ENCODE results near the gene MAD1L1. TPM values are rescaled to one million over a fixed set of nuclear protein-coding genes. Genes with fewer than 3 reads are reported as not detected.
"Not testable (repeated sequence)": the region's sequence is repeated elsewhere in the genome, so short reads cannot be mapped to it uniquely, and the experiment has no call there.

MAD1L1 gene
- polyA plus RNA-seq, 4 donors: 23.4 to 29.0 (median 25.7) TPM

- no peak for DNase-seq (ENCODE audit: low read depth in 4 of 4, low spot score in 2 of 4)
These were observed 194.8 kb downstream of the MAD1L1 start for GRCh38 chr7:2037808-2038522.

GRCh38 chr7:2037301-2037807, 195.4 kb downstream of the MAD1L1 start:
- no peak for DNase-seq (ENCODE audit: low read depth in 4 of 4, low spot score in 2 of 4)

DNA sequence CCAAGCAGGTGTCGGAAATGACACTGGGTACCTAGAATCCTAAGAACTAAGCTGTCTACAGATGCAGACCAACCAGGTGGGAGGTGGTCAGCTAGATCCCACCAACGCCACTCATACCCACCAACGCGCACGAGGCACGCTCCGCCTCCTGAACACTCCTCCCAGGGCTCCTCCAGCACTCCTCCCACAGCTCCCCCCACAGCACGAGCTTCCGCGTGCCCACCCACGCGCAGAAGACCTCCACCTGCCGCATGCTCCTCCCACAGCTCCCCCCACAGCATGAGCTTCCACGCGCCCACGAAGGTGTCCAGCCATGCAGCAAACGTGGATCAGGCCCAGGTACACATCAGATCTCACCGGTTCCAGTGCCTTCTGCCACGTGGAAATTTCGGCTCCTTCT, 196.0 kb downstream of the MAD1L1 start:
- DNase-seq (ENCODE audit: low read depth in 4 of 4, low spot score in 2 of 4): no peak

DNA sequence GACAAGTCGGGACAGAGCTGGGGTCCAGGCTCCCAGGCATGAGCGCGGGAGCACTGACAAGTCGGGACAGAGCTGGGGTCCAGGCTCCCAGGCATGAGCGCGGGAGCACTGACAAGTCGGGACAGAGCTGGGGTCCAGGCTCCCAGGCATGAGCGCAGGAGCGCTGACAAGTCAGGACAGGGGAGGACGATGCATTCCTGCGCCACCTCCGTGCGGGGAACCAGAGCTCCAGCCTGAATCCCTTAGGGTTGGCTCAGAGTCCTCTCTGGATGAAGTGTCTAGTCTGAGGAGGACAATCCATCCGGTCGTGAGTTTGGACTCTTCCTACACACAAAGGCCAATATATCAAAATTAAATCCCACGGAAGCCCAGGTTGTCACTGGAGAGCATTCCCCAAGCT, 196.5 kb downstream of the MAD1L1 start:
- DNase-seq (ENCODE audit: low read depth in 4 of 4, low spot score in 2 of 4): not testable (repeated sequence)

DNA sequence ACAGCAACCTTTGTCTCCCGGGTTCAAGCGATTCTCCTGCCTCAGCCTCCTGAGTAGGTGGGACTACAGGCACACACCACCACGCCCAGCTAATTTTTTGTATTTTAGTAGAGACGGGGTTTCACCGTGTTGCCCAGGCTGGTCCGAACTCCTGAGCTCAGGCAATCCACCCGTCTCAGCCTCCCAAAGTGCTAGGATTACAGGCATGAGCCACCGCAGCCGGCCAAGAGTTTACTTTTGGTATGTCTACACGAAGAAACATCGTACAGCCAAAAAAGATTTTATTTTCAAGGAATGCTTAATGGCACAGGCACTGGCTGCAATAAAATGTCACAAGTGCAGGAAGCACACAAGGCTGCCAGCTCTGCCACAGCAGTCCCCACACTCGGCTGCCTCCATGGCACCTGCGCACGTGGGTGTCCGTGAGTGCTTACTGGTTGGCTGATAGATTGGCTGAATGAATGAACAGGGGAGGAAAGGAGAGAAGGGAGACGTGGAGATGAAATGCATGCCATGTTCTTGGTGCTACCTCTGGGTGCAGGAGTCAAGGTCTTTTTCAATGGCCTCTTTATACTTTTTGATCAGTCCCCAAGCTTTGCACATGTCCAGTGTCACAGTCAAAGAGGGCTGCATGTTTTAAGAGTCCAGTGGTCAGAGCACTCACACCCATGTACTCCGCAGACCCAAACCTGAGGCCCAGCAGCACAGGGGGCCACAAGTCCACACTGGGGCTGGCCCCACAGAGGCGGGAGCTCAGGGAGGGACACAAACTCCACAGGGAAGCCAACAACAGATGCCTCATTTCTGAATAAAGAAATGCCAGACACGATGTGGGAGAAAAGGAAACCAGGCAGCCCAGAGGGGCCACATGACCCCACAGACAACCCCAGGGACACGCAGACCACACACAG, 198.2 kb downstream of the MAD1L1 start:
- no peak for DNase-seq (ENCODE audit: low read depth in 4 of 4, low spot score in 2 of 4)

GRCh38 chr7:2033586-2034135, 199.1 kb downstream of the MAD1L1 start:
- no peak for DNase-seq (ENCODE audit: low read depth in 4 of 4, low spot score in 2 of 4)

DNA sequence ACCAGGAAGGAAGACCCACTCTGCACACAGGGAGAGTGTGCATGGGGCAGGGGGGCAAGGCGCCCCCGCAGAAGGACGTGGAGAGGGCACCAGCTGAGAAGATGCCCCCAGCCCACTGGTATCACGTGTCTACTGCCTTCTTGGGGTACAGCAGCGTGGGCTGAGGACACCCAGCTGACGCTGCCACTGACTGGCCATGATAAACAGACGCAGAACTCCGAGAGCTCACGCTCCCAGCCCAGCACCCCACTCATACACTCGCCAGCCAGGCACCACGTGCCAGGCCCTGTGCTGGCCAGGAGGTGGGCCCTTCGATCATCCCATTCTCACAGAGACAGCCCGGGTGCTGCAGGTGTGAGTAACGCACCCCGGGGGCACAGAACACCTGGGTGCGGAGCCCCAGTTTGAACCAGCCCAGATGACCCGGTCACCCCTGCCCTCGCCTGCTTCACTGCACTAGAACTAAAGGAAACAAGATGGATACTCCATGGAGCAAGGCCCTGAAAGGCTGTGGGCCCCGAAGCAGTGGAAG, 199.8 kb downstream of the MAD1L1 start:
- DNase-seq (ENCODE audit: low read depth in 4 of 4, low spot score in 2 of 4): no peak

DNA sequence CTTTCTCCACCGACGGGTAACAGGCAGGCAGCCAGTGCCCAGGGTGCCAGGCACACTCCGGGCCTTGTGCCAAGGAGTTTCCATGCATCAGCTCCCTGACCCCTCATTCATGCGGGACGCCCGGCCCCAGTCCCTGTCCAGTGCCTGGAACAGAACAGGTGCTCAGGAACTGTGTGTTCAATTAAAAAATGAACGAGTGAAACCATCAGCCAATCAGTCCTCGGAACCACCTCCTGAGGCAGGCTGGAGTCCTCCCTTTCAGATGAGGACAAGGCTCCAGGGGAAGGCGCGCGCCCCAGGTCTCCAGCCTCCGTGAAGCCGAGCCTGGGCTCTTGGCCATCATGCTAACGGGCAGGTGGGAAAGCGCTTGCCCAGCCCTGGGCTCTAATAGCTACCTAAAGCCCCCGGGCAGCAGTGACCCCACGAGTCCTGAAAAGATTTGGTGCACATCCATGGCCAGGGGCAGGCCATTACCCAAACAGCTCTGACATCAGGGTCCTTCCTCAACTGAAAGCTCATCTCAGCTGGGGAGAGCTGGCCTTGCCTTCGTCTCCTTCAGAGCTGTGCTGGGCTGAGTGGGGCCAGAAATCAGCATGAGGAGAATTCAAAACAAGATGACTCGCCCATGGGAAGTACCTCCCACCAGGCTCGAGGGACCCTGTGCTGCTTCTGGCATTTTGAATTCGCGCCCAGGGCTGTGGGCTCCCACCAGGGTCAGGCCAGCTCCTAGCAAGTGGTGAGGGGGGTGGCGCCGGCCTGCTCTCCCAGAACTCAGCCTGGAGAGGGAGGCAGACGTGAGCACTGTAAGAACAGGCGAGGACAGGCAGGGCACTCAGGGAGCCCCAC, 200.5 kb downstream of the MAD1L1 start:
- DNase-seq (ENCODE audit: low read depth in 4 of 4, low spot score in 2 of 4): no peak

DNA sequence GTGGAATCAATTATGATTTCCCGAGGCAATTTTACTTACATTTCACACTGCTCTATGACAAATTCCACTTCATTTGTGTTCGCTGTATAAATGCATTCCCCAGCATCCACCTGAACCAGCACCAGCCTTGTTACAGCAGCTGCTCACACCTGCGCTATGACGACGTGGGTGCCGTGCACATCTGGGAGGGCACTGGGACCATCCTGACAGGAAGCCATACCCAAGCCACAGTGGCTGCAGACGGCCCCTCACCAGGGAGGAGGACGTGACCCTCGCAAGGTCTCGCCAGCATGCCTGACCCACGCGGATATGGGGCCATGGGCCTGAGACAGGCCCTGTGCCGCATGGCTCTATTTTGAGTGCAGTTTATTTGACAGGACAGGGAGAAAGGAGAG, 201.3 kb downstream of the MAD1L1 start:
- DNase-seq (ENCODE audit: low read depth in 4 of 4, low spot score in 2 of 4): no peak

GRCh38 chr7:2030475-2031450, 202.0 kb downstream of the MAD1L1 start:
- DNase-seq (ENCODE audit: low read depth in 4 of 4, low spot score in 2 of 4): no peak

DNA sequence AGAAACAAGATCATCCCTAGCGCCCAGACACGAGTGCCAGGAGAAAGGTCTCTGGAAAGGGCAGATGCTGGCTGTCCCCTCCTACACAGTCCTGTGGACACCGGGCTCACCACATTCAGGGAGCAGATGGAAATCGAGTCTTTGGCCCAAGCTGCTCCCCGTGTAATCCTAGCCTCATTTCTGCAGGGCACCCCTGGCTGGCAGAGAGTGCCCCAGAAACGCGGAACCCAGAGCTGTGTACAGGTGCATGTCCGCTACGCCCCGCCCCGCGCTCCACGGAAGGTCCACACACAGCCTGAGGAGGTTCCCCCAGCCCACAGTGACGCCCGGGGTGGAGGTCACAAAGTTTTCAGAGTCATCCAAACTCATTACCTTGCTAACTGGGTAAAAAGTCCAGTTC, 202.8 kb downstream of the MAD1L1 start:
- DNase-seq (ENCODE audit: low read depth in 4 of 4, low spot score in 2 of 4): no peak

GRCh38 chr7:2029211-2029905, 203.4 kb downstream of the MAD1L1 start:
- DNase-seq (ENCODE audit: low read depth in 4 of 4, low spot score in 2 of 4): no peak

DNA sequence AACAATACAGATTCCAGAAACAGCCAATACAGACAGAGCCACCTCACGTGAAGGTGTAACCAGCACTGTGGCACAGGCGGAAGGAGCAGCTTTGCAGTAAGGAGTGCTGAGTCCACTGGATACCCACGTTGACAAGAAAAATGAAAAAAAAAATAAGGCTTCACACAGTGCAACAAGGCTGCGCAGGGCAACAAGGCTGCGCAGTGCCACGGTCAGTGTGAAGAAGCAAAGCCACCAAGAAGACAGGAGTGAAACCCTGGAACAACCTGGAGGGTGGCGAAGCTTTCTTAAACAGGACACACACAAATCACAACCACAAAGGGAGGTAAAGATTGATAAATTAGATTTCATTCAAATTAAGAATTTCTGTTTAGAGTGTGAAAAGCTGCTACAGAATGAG, 204.0 kb downstream of the MAD1L1 start:
- DNase-seq (ENCODE audit: low read depth in 4 of 4, low spot score in 2 of 4): no peak

DNA sequence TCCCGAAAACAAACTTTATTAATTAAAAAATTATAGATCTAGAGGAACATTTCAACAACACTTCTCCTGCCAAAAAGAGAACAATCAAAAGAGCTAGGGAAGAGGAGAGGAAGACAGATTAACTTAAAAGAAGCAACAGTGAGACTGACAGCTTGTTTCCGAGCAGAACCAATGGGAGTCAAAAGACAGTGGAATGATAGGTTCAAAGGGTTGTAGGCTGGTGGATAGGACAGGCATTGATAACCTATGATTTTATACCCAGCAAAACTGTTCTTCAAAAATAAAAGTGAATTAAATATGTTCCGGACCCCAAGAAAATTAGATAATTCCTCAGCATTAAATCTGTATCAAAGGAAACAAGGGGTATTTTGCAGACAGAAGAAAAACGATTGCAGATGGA, 207.6 kb downstream of the MAD1L1 start:
- DNase-seq (ENCODE audit: low read depth in 4 of 4, low spot score in 2 of 4): no peak

- no peak for DNase-seq (ENCODE audit: low read depth in 4 of 4, low spot score in 2 of 4)
These were observed 208.2 kb downstream of the MAD1L1 start for GRCh38 chr7:2024567-2024918.

DNA sequence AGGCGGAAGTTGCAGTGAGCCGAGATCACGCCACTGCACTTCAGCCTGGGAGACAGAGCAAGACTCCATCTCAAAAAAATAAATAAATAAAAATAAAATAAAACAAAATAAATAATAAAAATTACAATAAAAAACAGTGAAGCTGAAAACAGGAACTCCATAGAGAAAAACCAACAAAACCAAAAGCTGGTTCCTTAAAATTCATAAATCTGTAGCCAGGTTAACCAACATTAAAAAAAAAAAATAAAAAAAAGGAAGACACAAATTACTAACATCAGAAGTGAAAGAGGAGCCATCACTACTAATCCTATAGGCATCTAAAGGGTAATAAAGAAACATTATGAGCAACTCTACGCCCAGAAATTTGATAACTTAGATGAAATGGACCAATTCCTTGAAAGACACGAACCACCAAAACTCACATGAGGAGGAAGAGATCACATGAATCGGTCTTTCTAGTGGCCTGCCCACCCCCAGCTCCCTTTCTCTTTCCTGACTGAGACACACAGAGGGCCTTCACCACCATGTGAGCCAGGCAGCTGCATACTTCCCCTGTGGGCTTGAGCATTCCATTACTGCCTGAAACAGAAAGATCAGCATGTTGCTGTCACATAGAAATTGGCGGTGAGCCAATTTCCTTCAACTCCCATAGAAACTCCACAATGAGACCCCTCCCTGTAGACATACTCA, 208.7 kb downstream of the MAD1L1 start:
- no peak for DNase-seq (ENCODE audit: low read depth in 4 of 4, low spot score in 2 of 4)

GRCh38 chr7:2022737-2023250, 210.0 kb downstream of the MAD1L1 start:
- DNase-seq (ENCODE audit: low read depth in 4 of 4, low spot score in 2 of 4): no peak

- no peak for DNase-seq (ENCODE audit: low read depth in 4 of 4, low spot score in 2 of 4)
These were observed 210.7 kb downstream of the MAD1L1 start for GRCh38 chr7:2022021-2022409.

All from left renal cortex interstitium (tissue), 4 donors.